Colonic mucosa (tissue), 4 donors: ENCODE measurements around the gene TMEM117. TPM values are rescaled to one million over a fixed set of nuclear protein-coding genes. Genes with fewer than 3 reads are reported as not detected.

Source experiments
- DNase-seq: peaks from one replicate; pipeline ENCODE4 v3.0.0-alpha.2; 2020
- H3K27ac ChIP-seq: fragments of 200-600 bp; one replicate; pipeline ENCODE4 v1.8.0; 2021
- H3K27me3 ChIP-seq: fragments of 200-600 bp; one replicate; pipeline ENCODE4 v1.8.0; 2021
- H3K36me3 ChIP-seq: fragments of 200-600 bp; one replicate; pipeline ENCODE4 v1.8.0; 2021
- H3K4me1 ChIP-seq: fragments of 200-600 bp; one replicate; pipeline ENCODE4 v1.8.0; 2021; ENCODE audit warnings: mild to moderate bottlenecking
- H3K4me3 ChIP-seq: fragments of 200-600 bp; one replicate; pipeline ENCODE4 v1.8.0; 2021
- H3K9ac ChIP-seq, 2 donors: one replicate each; pipeline ENCODE4 v1.7.0; 2013; ENCODE audit warnings: control low read depth in 2 of 2, low read depth in 2 of 2, low read length in 2 of 2
- H3K9me3 ChIP-seq: fragments of 200-600 bp; one replicate; pipeline ENCODE4 v1.8.0; 2021
- intact Hi-C: fragments of 100-400 bp; cut with DNase I; formaldehyde crosslinking; loops from one replicate; pipeline ENCODE4 v1.14.1; 2022
- total RNA-seq, 2 donors: library from RNA; stranded (reverse); fragmentation: NEBNext Ultra II Directional in 1 of 2; extraction: Animal tissue kit (Norgen Biotek cat#: 25700) in 1 of 2; gene quantifications; one replicate each; pipeline ENCODE4 v1.2.1, GENCODE V29; 2021
- TF ChIP-seq, protein P1 (sequence below): fragments of 200-600 bp; IDR thresholded peaks from one replicate; pipeline ENCODE4 v1.8.0; 2022; ENCODE audit warnings: antibody characterized with exemption, mild to moderate bottlenecking
- donor health status: healthy.
- donor health status: DM: no; HTN: no; CAD: no.
- donor health status: DM: no; HTN: no; CAD: no.

Gene TMEM117
- total RNA-seq, 2 donors from 2014 or later = 7.4 to 8.0 TPM

DNA sequence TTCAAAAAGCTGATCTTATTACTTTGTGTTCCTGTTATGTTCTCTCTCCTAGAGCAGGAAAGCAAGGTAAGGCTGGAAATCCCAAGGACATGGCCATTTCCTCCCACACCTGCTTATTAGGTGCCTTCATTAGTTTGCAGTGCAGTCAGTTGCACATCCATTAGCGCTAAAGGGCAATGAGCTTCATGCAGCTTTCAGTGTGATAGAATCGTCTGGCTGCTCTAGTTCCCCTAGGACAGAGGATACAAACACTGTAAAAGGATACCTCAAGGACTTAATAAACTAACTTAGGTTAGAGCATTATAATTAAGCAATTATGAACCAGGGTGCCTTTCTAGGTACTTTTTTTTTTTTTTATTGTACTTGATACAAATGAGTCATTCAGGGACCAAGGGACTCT, 21.1 kb downstream of the TMEM117 start:
- Histone ChIP-seq H3K27ac (no peak overlapping the region), H3K36me3 (no peaks in the 10 kb centered on the region), H3K9ac (no peak overlapping the region), H3K4me1 (no peaks in the 10 kb centered on the region), H3K9me3 (no peaks in the 10 kb centered on the region), H3K27me3 (no peaks in the 10 kb centered on the region), H3K4me3 (no peak overlapping the region)
- TF ChIP-seq, protein P1, sequence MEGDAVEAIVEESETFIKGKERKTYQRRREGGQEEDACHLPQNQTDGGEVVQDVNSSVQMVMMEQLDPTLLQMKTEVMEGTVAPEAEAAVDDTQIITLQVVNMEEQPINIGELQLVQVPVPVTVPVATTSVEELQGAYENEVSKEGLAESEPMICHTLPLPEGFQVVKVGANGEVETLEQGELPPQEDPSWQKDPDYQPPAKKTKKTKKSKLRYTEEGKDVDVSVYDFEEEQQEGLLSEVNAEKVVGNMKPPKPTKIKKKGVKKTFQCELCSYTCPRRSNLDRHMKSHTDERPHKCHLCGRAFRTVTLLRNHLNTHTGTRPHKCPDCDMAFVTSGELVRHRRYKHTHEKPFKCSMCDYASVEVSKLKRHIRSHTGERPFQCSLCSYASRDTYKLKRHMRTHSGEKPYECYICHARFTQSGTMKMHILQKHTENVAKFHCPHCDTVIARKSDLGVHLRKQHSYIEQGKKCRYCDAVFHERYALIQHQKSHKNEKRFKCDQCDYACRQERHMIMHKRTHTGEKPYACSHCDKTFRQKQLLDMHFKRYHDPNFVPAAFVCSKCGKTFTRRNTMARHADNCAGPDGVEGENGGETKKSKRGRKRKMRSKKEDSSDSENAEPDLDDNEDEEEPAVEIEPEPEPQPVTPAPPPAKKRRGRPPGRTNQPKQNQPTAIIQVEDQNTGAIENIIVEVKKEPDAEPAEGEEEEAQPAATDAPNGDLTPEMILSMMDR = no peak
- DNase-seq = no peak
- intact Hi-C loops = no loop called here

DNA sequence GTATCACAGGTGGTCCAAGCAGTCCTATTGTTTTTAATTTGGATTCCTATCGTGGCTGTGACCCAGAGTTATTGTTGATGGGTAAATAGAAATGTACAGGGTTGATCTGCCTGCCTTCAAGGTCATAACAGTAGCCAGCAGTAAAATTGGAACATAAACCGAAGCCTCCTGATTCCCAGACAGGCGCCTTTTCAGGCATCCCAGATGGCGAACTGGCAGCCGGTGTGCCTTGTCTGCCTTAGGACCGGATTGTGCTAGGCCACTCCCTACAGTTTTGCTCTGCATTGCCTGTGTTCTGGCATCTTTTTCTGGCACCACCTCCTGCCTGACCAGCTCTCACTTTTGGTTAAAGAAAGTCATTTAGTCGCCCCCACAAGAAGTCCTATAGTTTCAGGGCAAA, 22.2 kb downstream of the TMEM117 start:
- H3K4me1 ChIP-seq = no peaks in the 10 kb centered on the region
- no peaks in the 10 kb centered on the region for H3K9me3 ChIP-seq
- intact Hi-C loops = no loop called here
- no peak overlapping the region for H3K9ac ChIP-seq
- no peak overlapping the region for H3K4me3 ChIP-seq
- H3K36me3 ChIP-seq = no peaks in the 10 kb centered on the region
- H3K27ac ChIP-seq = no peak overlapping the region
- no peaks in the 10 kb centered on the region for H3K27me3 ChIP-seq
- TF ChIP-seq, protein P1 = no peak
- no peak for DNase-seq

DNA sequence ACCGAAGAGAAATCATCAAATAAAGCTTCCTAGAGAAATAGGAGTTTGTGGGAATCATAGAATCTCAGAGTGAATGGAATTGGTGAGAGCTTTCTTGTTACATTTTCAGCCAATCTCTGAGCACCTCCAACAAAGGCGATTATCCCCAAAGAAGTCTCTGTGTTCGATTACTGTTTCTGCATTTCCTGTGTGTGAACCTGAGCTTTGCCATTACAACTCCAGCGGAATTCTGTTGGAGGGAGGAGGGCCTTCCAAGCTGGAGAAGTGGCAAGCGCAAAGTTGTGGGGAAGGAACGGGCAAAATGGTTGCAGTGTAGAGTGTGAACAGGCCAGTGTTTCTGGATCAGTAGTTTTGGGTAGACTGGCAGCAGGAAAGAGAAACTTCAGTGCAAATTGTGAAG, 23.1 kb downstream of the TMEM117 start:
- no peaks in the 10 kb centered on the region for H3K9me3 ChIP-seq
- intact Hi-C loops = no loop called here
- TF ChIP-seq, protein P1 = no peak
- no peak overlapping the region for H3K4me3 ChIP-seq
- H3K9ac ChIP-seq = no peak overlapping the region
- no peak overlapping the region for H3K27ac ChIP-seq
- DNase-seq = no peak
- no peaks in the 10 kb centered on the region for H3K27me3 ChIP-seq
- H3K36me3 ChIP-seq = no peaks in the 10 kb centered on the region
- H3K4me1 ChIP-seq = no peaks in the 10 kb centered on the region

DNA sequence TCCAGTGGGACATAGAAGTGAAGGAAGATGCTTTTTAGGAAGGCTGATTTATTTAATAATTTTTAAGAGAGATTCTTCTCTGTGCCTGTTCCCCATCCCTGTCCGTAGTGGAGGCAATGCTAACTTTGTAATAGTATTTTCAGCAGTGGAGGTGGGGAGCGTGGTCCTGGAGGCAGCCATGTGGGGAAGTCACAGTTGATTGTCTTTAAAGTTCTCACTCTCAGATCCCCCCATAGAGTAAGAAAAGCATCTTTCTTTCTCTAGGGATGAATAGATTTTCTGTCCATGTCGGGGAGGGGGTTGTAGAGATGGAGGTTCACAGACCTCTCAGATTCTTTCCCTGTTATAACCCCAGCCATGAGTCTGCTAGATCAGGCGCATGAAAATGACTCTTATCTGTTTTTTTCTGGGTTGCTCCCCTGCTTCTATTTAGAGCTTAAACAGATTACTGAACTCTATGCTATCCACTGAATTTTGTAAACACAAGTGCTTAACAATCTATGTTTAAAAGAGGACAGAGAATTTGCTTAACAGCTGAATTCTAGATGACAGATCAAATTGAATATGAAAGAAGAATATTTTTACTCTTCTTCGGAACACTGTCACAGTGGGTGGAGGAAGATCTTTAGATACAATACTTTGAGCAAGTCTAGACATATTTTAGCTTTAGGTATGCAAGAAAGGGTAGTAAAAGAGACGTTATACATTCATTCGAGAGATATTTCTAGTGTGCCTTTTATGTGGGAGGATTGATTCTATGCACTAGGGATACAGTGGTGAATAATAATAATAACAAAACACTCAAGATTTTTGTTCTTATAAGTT, 25.3 kb downstream of the TMEM117 start:
- intact Hi-C loops = no loop called here
- no peaks in the 10 kb centered on the region for H3K4me1 ChIP-seq
- no peaks in the 10 kb centered on the region for H3K27me3 ChIP-seq
- H3K4me3 ChIP-seq = no peak overlapping the region
- H3K36me3 ChIP-seq = no peaks in the 10 kb centered on the region
- H3K9me3 ChIP-seq = no peaks in the 10 kb centered on the region
- TF ChIP-seq, protein P1 = no peak
- no peak for DNase-seq
- no peak overlapping the region for H3K27ac ChIP-seq
- H3K9ac ChIP-seq = no peak overlapping the region

DNA sequence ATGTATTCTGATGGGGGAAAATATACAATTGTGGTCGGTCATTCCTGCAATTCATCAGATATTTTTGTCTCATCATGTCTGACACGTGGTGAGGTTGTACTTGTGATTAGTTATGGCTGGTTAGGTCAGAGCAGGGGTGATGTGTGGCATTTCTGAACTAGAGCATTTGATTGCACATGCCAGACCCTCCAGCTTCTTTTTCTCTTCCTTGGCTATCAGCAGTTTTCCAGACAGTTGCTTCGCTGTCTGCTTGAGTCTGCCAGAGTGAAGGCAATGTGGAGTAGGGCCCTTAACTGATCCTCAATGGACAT, 25.9 kb downstream of the TMEM117 start:
- DNase-seq = no peak
- H3K4me3 ChIP-seq = no peak overlapping the region
- H3K36me3 ChIP-seq = no peaks in the 10 kb centered on the region
- intact Hi-C loops = no loop called here
- no peaks in the 10 kb centered on the region for H3K27me3 ChIP-seq
- TF ChIP-seq, protein P1 = no peak
- H3K27ac ChIP-seq = no peak overlapping the region
- no peaks in the 10 kb centered on the region for H3K4me1 ChIP-seq
- H3K9ac ChIP-seq = no peak overlapping the region
- no peaks in the 10 kb centered on the region for H3K9me3 ChIP-seq
